ENCODE data around the gene SNX3.

DNA sequence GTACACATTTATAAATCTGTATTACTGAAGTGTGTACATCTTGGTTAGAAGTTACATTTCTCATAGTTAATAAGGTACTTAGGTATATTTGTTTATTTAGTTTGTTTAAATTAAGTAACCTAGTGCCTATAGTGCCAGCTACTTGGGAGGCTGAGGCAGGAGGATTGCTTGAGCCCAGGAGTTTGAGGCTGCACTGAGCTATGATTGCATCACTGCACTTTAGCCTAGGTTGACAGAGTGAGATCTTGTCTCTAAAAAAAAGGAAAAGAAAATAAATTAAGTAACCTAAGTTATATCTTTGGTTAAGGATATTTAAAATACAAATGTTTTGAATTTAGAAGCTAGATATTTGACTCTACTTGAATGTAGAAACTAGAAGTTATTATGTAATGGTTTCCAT, 24.5 kb upstream of the SNX3 start:
- TF ChIP-seq, protein P1, sequence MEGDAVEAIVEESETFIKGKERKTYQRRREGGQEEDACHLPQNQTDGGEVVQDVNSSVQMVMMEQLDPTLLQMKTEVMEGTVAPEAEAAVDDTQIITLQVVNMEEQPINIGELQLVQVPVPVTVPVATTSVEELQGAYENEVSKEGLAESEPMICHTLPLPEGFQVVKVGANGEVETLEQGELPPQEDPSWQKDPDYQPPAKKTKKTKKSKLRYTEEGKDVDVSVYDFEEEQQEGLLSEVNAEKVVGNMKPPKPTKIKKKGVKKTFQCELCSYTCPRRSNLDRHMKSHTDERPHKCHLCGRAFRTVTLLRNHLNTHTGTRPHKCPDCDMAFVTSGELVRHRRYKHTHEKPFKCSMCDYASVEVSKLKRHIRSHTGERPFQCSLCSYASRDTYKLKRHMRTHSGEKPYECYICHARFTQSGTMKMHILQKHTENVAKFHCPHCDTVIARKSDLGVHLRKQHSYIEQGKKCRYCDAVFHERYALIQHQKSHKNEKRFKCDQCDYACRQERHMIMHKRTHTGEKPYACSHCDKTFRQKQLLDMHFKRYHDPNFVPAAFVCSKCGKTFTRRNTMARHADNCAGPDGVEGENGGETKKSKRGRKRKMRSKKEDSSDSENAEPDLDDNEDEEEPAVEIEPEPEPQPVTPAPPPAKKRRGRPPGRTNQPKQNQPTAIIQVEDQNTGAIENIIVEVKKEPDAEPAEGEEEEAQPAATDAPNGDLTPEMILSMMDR (IDR thresholded peaks at IDR 0.05; ENCODE audit: borderline replicate concordance, extremely low read depth, low read length, poor library complexity, severe bottlenecking), result no peak
- no peak for TF ChIP-seq EZH2 (IDR thresholded peaks at IDR 0.05; ENCODE audit: borderline replicate concordance, low read depth, low read length, severe bottlenecking)

Data from DND-41 (cell line).